Smooth muscle cell (in vitro differentiated cells): ENCODE results near the gene SPATA32. TPM values are rescaled to one million over a fixed set of nuclear protein-coding genes. Genes with fewer than 3 reads are reported as not detected.
"Not testable (repeated sequence)": the region's sequence is repeated elsewhere in the genome, so short reads cannot be mapped to it uniquely, and the experiment has no call there.

Experiments used
- DNase-seq: peaks from one replicate; lab custom pipeline; 2025; ENCODE audit not compliant: unreplicated experiment; lab: John Stamatoyannopoulos, UW
- H2AFZ ChIP-seq: fragments of 200-600 bp; sonication (generic); 2 replicates; pipeline ENCODE4 v1.6.0; 2016; ENCODE audit warnings: antibody characterized with exemption, low read depth, mild to moderate bottlenecking
- H3F3A ChIP-seq: fragments of 200-600 bp; sonication (generic); 2 replicates; pipeline ENCODE4 v1.6.0; 2017; ENCODE audit warnings: antibody characterized with exemption, low read depth
- H3K27ac ChIP-seq: fragments of 200-600 bp; sonication (generic); 2 replicates; pipeline ENCODE4 v1.5.1; 2016; ENCODE audit warnings: low read depth, mild to moderate bottlenecking
- H3K27me3 ChIP-seq: fragments of 200-600 bp; sonication (generic); 2 replicates; pipeline ENCODE4 v1.6.1; 2016; ENCODE audit warnings: low read depth, mild to moderate bottlenecking
- H3K36me3 ChIP-seq: fragments of 200-600 bp; sonication (generic); 2 replicates; pipeline ENCODE4 v1.5.1; 2016; ENCODE audit warnings: low read depth
- H3K4me1 ChIP-seq: fragments of 200-600 bp; sonication (generic); 2 replicates; pipeline ENCODE4 v1.5.1; 2016; ENCODE audit warnings: low read depth
- H3K4me2 ChIP-seq: fragments of 200-600 bp; sonication (generic); 2 replicates; pipeline ENCODE4 v1.6.0; 2016; ENCODE audit warnings: mild to moderate bottlenecking
- H3K4me3 ChIP-seq: fragments of 200-600 bp; sonication (generic); 2 replicates; pipeline ENCODE4 v1.5.1; 2016; ENCODE audit warnings: mild to moderate bottlenecking
- H3K79me2 ChIP-seq: fragments of 200-600 bp; sonication (generic); 2 replicates; pipeline ENCODE4 v1.6.0; 2016; ENCODE audit warnings: low read depth, mild to moderate bottlenecking
- H3K9ac ChIP-seq: fragments of 200-600 bp; sonication (generic); 2 replicates; pipeline ENCODE4 v1.6.0; 2016; ENCODE audit warnings: low read depth
- H3K9me3 ChIP-seq: fragments of 200-600 bp; sonication (generic); replicated peaks from 2 replicates; pipeline ENCODE4 v1.5.1; 2016; ENCODE audit warnings: low read depth
- H4K20me1 ChIP-seq: fragments of 200-600 bp; sonication (generic); 2 replicates; pipeline ENCODE4 v1.6.0; 2016; ENCODE audit warnings: low read depth
- CTCF ChIP-seq: fragments of 200-600 bp; sonication (generic); IDR thresholded peaks from 2 replicates; pipeline ENCODE4 v1.5.1; 2017; ENCODE audit warnings: borderline replicate concordance, mild to moderate bottlenecking, antibody characterized with exemption; ENCODE audit not compliant: insufficient read depth, poor library complexity, severe bottlenecking
- WGBS: methylation state at CpG from one replicate; pipeline ENCODE4 v1.1.7; 2016; ENCODE audit warnings: low lambda C conversion rate; 5-methylcytosine and 5-hydroxymethylcytosine counted together
- polyA plus RNA-seq: library from polyadenylated mRNA; unstranded; fragments of >200 nt; fragmentation: Nextera tagmentation; extraction: Ambion mirVana; gene quantifications from 2 replicates; pipeline ENCODE4 v1.2.1, GENCODE V29; 2016
- total RNA-seq: library from RNA; depleted of rRNA; stranded (reverse); fragments of >200 nt; gene quantifications from 2 replicates; pipeline ENCODE4 v1.2.3, GENCODE V29; 2014

Gene SPATA32
- total and polyA plus RNA-seq, 2 experiments from 2014 or later = not detected

GRCh38 chr17:45302649-45303173 is 40.8 kb upstream of the SPATA32 start:
- Histone ChIP-seq H3F3A (peaks cover 18% of the 10 kb centered on the region), H3K9me3 (no peaks in the 10 kb centered on the region), H3K4me1 (peaks cover 6% of the 10 kb centered on the region), H2AFZ (no peak overlapping the region), H3K36me3 (no peaks in the 10 kb centered on the region), H3K27ac (peak overlapping the region; percentile 51), H3K79me2 (peaks cover 47% of the 10 kb centered on the region), H3K4me3 (no peak overlapping the region), H3K27me3 (no peaks in the 10 kb centered on the region), H3K9ac (no peak overlapping the region), H3K4me2 (peak overlapping the region; percentile 61), H4K20me1 (peaks cover 76% of the 10 kb centered on the region)
- WGBS = 45% methylated on average over 10 of the region's 10 CpGs
- no peak for DNase-seq
- TF ChIP-seq CTCF = no peak

- H2AFZ ChIP-seq, H3K4me2 ChIP-seq, DNase-seq, H3K27me3 ChIP-seq, H3K4me3 ChIP-seq, H3K9me3 ChIP-seq, H3K36me3 ChIP-seq, H3K9ac ChIP-seq, H3K4me1 ChIP-seq: not testable (repeated sequence)
- Histone ChIP-seq H3K27ac (peak overlapping the region; percentile 51), H4K20me1 (peaks cover 75% of the 10 kb centered on the region), H3K79me2 (peaks cover 48% of the 10 kb centered on the region), H3F3A (peaks cover 13% of the 10 kb centered on the region)
- 94% methylated on average over 9 of the region's 9 CpGs for WGBS
Measured at GRCh38 chr17:45302220-45302619, 40.3 kb upstream of the SPATA32 start.

- no peak for DNase-seq
- Histone ChIP-seq H3K27me3 (no peaks in the 10 kb centered on the region), H3K4me1 (peaks cover 6% of the 10 kb centered on the region), H3K9ac (no peak overlapping the region), H2AFZ (no peak overlapping the region), H3K79me2 (peaks cover 52% of the 10 kb centered on the region), H4K20me1 (peaks cover 76% of the 10 kb centered on the region), H3K9me3 (no peaks in the 10 kb centered on the region), H3K4me2 (no peak overlapping the region), H3K27ac (no peak overlapping the region), H3K36me3 (no peaks in the 10 kb centered on the region), H3F3A (peaks cover 12% of the 10 kb centered on the region), H3K4me3 (no peak overlapping the region)
- no peak for TF ChIP-seq CTCF
- over 99% methylated on average over 4 of the region's 4 CpGs for WGBS
Measured at GRCh38 chr17:45301674-45302073, 39.8 kb upstream of the SPATA32 start.

GRCh38 chr17:45300060-45300751 is 38.3 kb upstream of the SPATA32 start:
- no peak overlapping the region for H3K4me2 ChIP-seq
- no peak for TF ChIP-seq CTCF
- no peak overlapping the region for H3K4me3 ChIP-seq
- no peaks in the 10 kb centered on the region for H3K9me3 ChIP-seq
- H3K4me1 ChIP-seq = peaks cover 6% of the 10 kb centered on the region
- peaks cover 76% of the 10 kb centered on the region for H4K20me1 ChIP-seq
- no peak overlapping the region for H3K27ac ChIP-seq
- 88% methylated on average over 7 of the region's 7 CpGs for WGBS
- H3K79me2 ChIP-seq = peaks cover 59% of the 10 kb centered on the region
- H2AFZ ChIP-seq = no peak overlapping the region
- no peak for DNase-seq
- no peaks in the 10 kb centered on the region for H3K36me3 ChIP-seq
- H3F3A ChIP-seq = peaks cover 12% of the 10 kb centered on the region
- no peak overlapping the region for H3K9ac ChIP-seq
- no peaks in the 10 kb centered on the region for H3K27me3 ChIP-seq
